Measurements from ENCODE around the gene PRX. TPM values are rescaled to one million over a fixed set of nuclear protein-coding genes. Genes with fewer than 3 reads are reported as not detected.

The PRX gene
- total RNA-seq, 1 donor from 2014 or later, result 36.2 TPM

- H3K36me3 ChIP-seq, result peaks cover 13% of the 10 kb centered on the region
- no peaks in the 10 kb centered on the region for H3K27me3 ChIP-seq
- no peak for TF ChIP-seq CTCF (IDR thresholded peaks at IDR 0.05)
- ATAC-seq, result no peak
- intact Hi-C loops (cut with DNase I), result no loop called here
- DNase-seq, result no peak
- H3K4me3 ChIP-seq, result peak overlapping the region; percentile 60
- peaks cover 48% of the 10 kb centered on the region for H3K4me1 ChIP-seq
- H3K27ac ChIP-seq, result peak overlapping the region; percentile 99
- H3K9me3 ChIP-seq, result no peaks in the 10 kb centered on the region
These were observed 9.8 kb upstream of the PRX start for GRCh38 chr19:40422748-40423566.

- no peak for DNase-seq
- intact Hi-C loops (cut with DNase I), result no loop called here
- peak overlapping the region; percentile 76 for H3K4me3 ChIP-seq
These were observed 9.0 kb upstream of the PRX start for GRCh38 chr19:40421993-40422747.

GRCh38 chr19:40420766-40421765 lies 7.9 kb upstream of the PRX start:
- Histone ChIP-seq H3K27me3 (no peaks in the 10 kb centered on the region), H3K4me1 (peaks cover 63% of the 10 kb centered on the region), H3K36me3 (peaks cover 13% of the 10 kb centered on the region), H3K27ac (peak overlapping the region; percentile 99), H3K9me3 (no peaks in the 10 kb centered on the region), H3K4me3 (peak overlapping the region; percentile 76)
- DNase-seq (peak; percentile 97), ATAC-seq (peak; percentile 86)
- intact Hi-C loops (cut with DNase I), result no loop called here
- peak; percentile 80 for TF ChIP-seq CTCF (IDR thresholded peaks at IDR 0.05)

More at GRCh38 chr19:40421993-40422747, 9.0 kb upstream of the PRX start:
- no peak for ATAC-seq
- Histone ChIP-seq H3K27me3 (no peaks in the 10 kb centered on the region), H3K27ac (peak overlapping the region; percentile 99), H3K36me3 (peaks cover 13% of the 10 kb centered on the region), H3K4me1 (peaks cover 56% of the 10 kb centered on the region), H3K9me3 (no peaks in the 10 kb centered on the region)
- TF ChIP-seq CTCF (IDR thresholded peaks at IDR 0.05), result no peak

- ATAC-seq (no peak), DNase-seq (no peak)
- intact Hi-C loops (cut with DNase I), result no loop called here
- Histone ChIP-seq H3K9me3 (no peaks in the 10 kb centered on the region), H3K36me3 (peaks cover 13% of the 10 kb centered on the region), H3K4me1 (peaks cover 69% of the 10 kb centered on the region), H3K4me3 (peak overlapping the region; percentile 76), H3K27me3 (no peaks in the 10 kb centered on the region), H3K27ac (peak overlapping the region; percentile 99)
- TF ChIP-seq CTCF (IDR thresholded peaks at IDR 0.05), result no peak
These were observed 7.2 kb upstream of the PRX start for GRCh38 chr19:40420451-40420765.

- no peak for ATAC-seq
- Histone ChIP-seq H3K4me3 (no peak overlapping the region), H3K27ac (peak overlapping the region; percentile 99), H3K4me1 (peaks cover 74% of the 10 kb centered on the region), H3K36me3 (peaks cover 13% of the 10 kb centered on the region), H3K9me3 (no peaks in the 10 kb centered on the region), H3K27me3 (no peaks in the 10 kb centered on the region)
- no peak for TF ChIP-seq CTCF (IDR thresholded peaks at IDR 0.05)
- no peak for DNase-seq
- intact Hi-C loops (cut with DNase I), result no loop called here
These were observed 6.6 kb upstream of the PRX start for GRCh38 chr19:40419780-40420179.

All from upper lobe of right lung (tissue), 1 donor.